ENCODE results near the gene MATK.

GRCh38 chr19:3821156-3821555 lies 35.0 kb upstream of the MATK start:
- TF ChIP-seq TAF1 (IDR thresholded peaks at IDR 0.05; ENCODE audit: borderline replicate concordance, low read depth, low read length) (no peak), POLR2A (IDR thresholded peaks at IDR 0.05; ENCODE audit: low read depth, low read length) (no peak), POLR2AphosphoS5 (IDR thresholded peaks at IDR 0.05; ENCODE audit: low read depth, low read length) (no peak)

Data from GM12892 (cell line).